DOHH2 (cell line): ENCODE data around the gene KCNMA1.

Experiments
- H3F3A ChIP-seq: fragments of 200-600 bp; sonication (generic), shearing (Covaris generic); 2 replicates; pipeline ENCODE4 v1.6.0; 2016; ENCODE audit warnings: antibody characterized with exemption, mild to moderate bottlenecking; ENCODE audit not compliant: control insufficient read depth, insufficient read depth
- H3K27ac ChIP-seq: fragments of 200-600 bp; sonication (generic); 2 replicates; pipeline ENCODE4 v1.5.1; 2014; ENCODE audit warnings: low read depth, mild to moderate bottlenecking, low read length, moderate library complexity
- H3K27me3 ChIP-seq: fragments of 200-600 bp; sonication (generic); 2 replicates; pipeline ENCODE4 v1.6.1; 2014; ENCODE audit warnings: mild to moderate bottlenecking, low read length, mixed read lengths; ENCODE audit not compliant: control insufficient read depth
- H3K36me3 ChIP-seq: fragments of 200-600 bp; sonication (generic); 2 replicates; pipeline ENCODE4 v1.6.1; 2014; ENCODE audit warnings: mild to moderate bottlenecking, low read length, moderate library complexity, mixed read lengths; ENCODE audit not compliant: control insufficient read depth
- H3K4me1 ChIP-seq: fragments of 200-600 bp; sonication (generic); 2 replicates; pipeline ENCODE4 v1.6.1; 2014; ENCODE audit warnings: mild to moderate bottlenecking, low read length, mixed read lengths; ENCODE audit not compliant: control insufficient read depth
- H3K4me2 ChIP-seq: fragments of 200-600 bp; sonication (generic); 2 replicates; pipeline ENCODE4 v1.6.0; 2014; ENCODE audit warnings: mild to moderate bottlenecking, low read length, moderate library complexity
- H3K4me3 ChIP-seq: fragments of 200-600 bp; sonication (generic); 2 replicates; pipeline ENCODE4 v1.5.1; 2014; ENCODE audit warnings: mild to moderate bottlenecking, low read length, mixed read lengths
- H3K79me2 ChIP-seq: fragments of 200-600 bp; sonication (generic); 2 replicates; pipeline ENCODE4 v1.6.1; 2014; ENCODE audit warnings: mild to moderate bottlenecking, low read length, mixed read lengths; ENCODE audit not compliant: control insufficient read depth
- H3K9me2 ChIP-seq: fragments of 200-600 bp; sonication (generic); replicated peaks from 2 replicates; pipeline ENCODE4 v1.6.1; 2014; ENCODE audit warnings: mild to moderate bottlenecking, low read length, mixed read lengths; ENCODE audit not compliant: control insufficient read depth
- H3K9me3 ChIP-seq: fragments of 200-600 bp; sonication (generic); 2 replicates; pipeline ENCODE4 v1.6.1; 2014; ENCODE audit warnings: antibody characterized with exemption, low read length, mixed read lengths; ENCODE audit not compliant: control insufficient read depth, insufficient read depth
- H4K20me1 ChIP-seq: fragments of 200-600 bp; sonication (generic); 2 replicates; pipeline ENCODE4 v1.6.0; 2014; ENCODE audit warnings: low read depth, mild to moderate bottlenecking, antibody characterized with exemption, low read length, moderate library complexity; ENCODE audit not compliant: control insufficient read depth, insufficient read depth
- CTCF ChIP-seq: fragments of 200-600 bp; sonication (generic); IDR thresholded peaks from one replicate; pipeline ENCODE4 v1.5.1; 2014; ENCODE audit warnings: antibody characterized with exemption, mild to moderate bottlenecking, low read depth, low read length; ENCODE audit not compliant: poor library complexity, severe bottlenecking
- EZH2phosphoT487 ChIP-seq: fragments of 200-600 bp; sonication (generic); IDR thresholded peaks from 2 replicates; pipeline ENCODE4 v1.6.1; 2017; ENCODE audit warnings: borderline replicate concordance, mild to moderate bottlenecking, antibody characterized with exemption, low read length, moderate library complexity, mixed read lengths

KCNMA1 gene

GRCh38 chr10:77598606-77599005 lies 39.0 kb downstream of the KCNMA1 start:
- no peaks in the 10 kb centered on the region for H3K79me2 ChIP-seq

GRCh38 chr10:77597560-77597959 lies 40.0 kb downstream of the KCNMA1 start:
- H3K79me2 ChIP-seq, result no peaks in the 10 kb centered on the region
- no peak for TF ChIP-seq EZH2phosphoT487
- H3K4me1 ChIP-seq, result peaks cover under 1% of the 10 kb centered on the region
- no peaks in the 10 kb centered on the region for H3F3A ChIP-seq
- no peaks in the 10 kb centered on the region for H3K36me3 ChIP-seq
- H4K20me1 ChIP-seq, result no peaks in the 10 kb centered on the region
- no peak overlapping the region for H3K27ac ChIP-seq
- H3K4me2 ChIP-seq, result no peak overlapping the region
- no peak overlapping the region for H3K4me3 ChIP-seq
- no peaks in the 10 kb centered on the region for H3K9me2 ChIP-seq
- H3K27me3 ChIP-seq, result 0 out of 2 replicates have a peak, but pooled peaks cover under 1% of the 10 kb centered on the region
- H3K9me3 ChIP-seq, result no peaks in the 10 kb centered on the region

More at GRCh38 chr10:77598606-77599005, 39.0 kb downstream of the KCNMA1 start:
- no peaks in the 10 kb centered on the region for H4K20me1 ChIP-seq
- no peak overlapping the region for H3K27ac ChIP-seq
- H3F3A ChIP-seq, result no peaks in the 10 kb centered on the region
- H3K9me3 ChIP-seq, result no peaks in the 10 kb centered on the region
- no peak for TF ChIP-seq CTCF
- no peak for TF ChIP-seq EZH2phosphoT487
- no peak overlapping the region for H3K4me3 ChIP-seq
- H3K4me2 ChIP-seq, result no peak overlapping the region
- H3K36me3 ChIP-seq, result no peaks in the 10 kb centered on the region
- 0 out of 2 replicates have a peak, but pooled peaks cover 2% of the 10 kb centered on the region for H3K27me3 ChIP-seq
- no peaks in the 10 kb centered on the region for H3K9me2 ChIP-seq
- H3K4me1 ChIP-seq, result peaks cover 11% of the 10 kb centered on the region

- Histone ChIP-seq H3K27ac (no peak overlapping the region), H3K36me3 (no peaks in the 10 kb centered on the region), H3K4me3 (no peak overlapping the region), H3K9me3 (no peaks in the 10 kb centered on the region), H3K27me3 (no peaks in the 10 kb centered on the region), H3K4me1 (no peaks in the 10 kb centered on the region), H3K9me2 (no peaks in the 10 kb centered on the region), H3F3A (no peaks in the 10 kb centered on the region), H3K4me2 (no peak overlapping the region), H4K20me1 (no peaks in the 10 kb centered on the region), H3K79me2 (no peaks in the 10 kb centered on the region)
- TF ChIP-seq EZH2phosphoT487 (no peak), CTCF (no peak)
These were observed 43.2 kb downstream of the KCNMA1 start for GRCh38 chr10:77594471-77594783.

GRCh38 chr10:77593771-77594470 lies 43.7 kb downstream of the KCNMA1 start:
- H3K4me1 ChIP-seq, result no peaks in the 10 kb centered on the region
- no peaks in the 10 kb centered on the region for H4K20me1 ChIP-seq
- H3K36me3 ChIP-seq, result no peaks in the 10 kb centered on the region
- no peaks in the 10 kb centered on the region for H3K79me2 ChIP-seq
- no peaks in the 10 kb centered on the region for H3K9me3 ChIP-seq
- no peaks in the 10 kb centered on the region for H3F3A ChIP-seq
- no peak overlapping the region for H3K4me2 ChIP-seq
- no peak overlapping the region for H3K4me3 ChIP-seq
- H3K9me2 ChIP-seq, result no peaks in the 10 kb centered on the region
- TF ChIP-seq CTCF (no peak), EZH2phosphoT487 (no peak)
- no peaks in the 10 kb centered on the region for H3K27me3 ChIP-seq
- no peak overlapping the region for H3K27ac ChIP-seq
